Endodermal cell (in vitro differentiated cells): ENCODE results near the gene KAZALD1. TPM values are rescaled to one million over a fixed set of nuclear protein-coding genes. Genes with fewer than 3 reads are reported as not detected.

Experiments used
- DNase-seq: peaks from one replicate; pipeline ENCODE4 v3.0.0-alpha.2; 2017
- H3K27ac ChIP-seq: 2 replicates; pipeline ENCODE4 v1.5.1; 2013; ENCODE audit warnings: mild to moderate bottlenecking, low read depth, low read length, moderate library complexity
- H3K27me3 ChIP-seq: 2 replicates; pipeline ENCODE4 v1.6.1; 2013; ENCODE audit warnings: mild to moderate bottlenecking, low read length, moderate library complexity; ENCODE audit not compliant: insufficient read depth, control insufficient read depth, poor library complexity, severe bottlenecking
- H3K36me3 ChIP-seq: 2 replicates; pipeline ENCODE4 v1.7.0; 2013; ENCODE audit warnings: mild to moderate bottlenecking, low read length, moderate library complexity; ENCODE audit not compliant: control insufficient read depth, insufficient read depth
- H3K4me1 ChIP-seq: one replicate; pipeline ENCODE4 v1.7.0; 2013; ENCODE audit warnings: low read length; ENCODE audit not compliant: control insufficient read depth, insufficient read depth
- H3K4me3 ChIP-seq: 2 replicates; pipeline ENCODE4 v1.5.1; 2013; ENCODE audit warnings: mild to moderate bottlenecking, low read length, moderate library complexity
- H3K9ac ChIP-seq: 2 replicates; pipeline ENCODE4 v1.6.1; 2013; ENCODE audit warnings: mild to moderate bottlenecking, low read length, moderate library complexity; ENCODE audit not compliant: poor library complexity, severe bottlenecking; ENCODE audit errors: extremely low read depth
- H3K9me3 ChIP-seq: 2 replicates; pipeline ENCODE4 v1.6.1; 2013; ENCODE audit warnings: mild to moderate bottlenecking, low read length, moderate library complexity; ENCODE audit not compliant: control insufficient read depth
- H3K27ac Mint-ChIP-seq: 2 replicates; pipeline ENCODE4 v1.8.0; 2020; ENCODE audit warnings: mixed read lengths
- H3K27me3 Mint-ChIP-seq: 2 replicates; pipeline ENCODE4 v1.8.0; 2021; ENCODE audit warnings: mild to moderate bottlenecking, mixed read lengths; ENCODE audit not compliant: insufficient read depth
- H3K36me3 Mint-ChIP-seq: 2 replicates; pipeline ENCODE4 v1.8.0; 2020; ENCODE audit warnings: low read depth, mixed read lengths
- H3K4me1 Mint-ChIP-seq: 2 replicates; pipeline ENCODE4 v1.8.0; 2020; ENCODE audit warnings: mixed read lengths
- H3K4me3 Mint-ChIP-seq: 2 replicates; pipeline ENCODE4 v1.8.0; 2020; ENCODE audit warnings: mild to moderate bottlenecking, moderate library complexity, mixed read lengths
- H3K9me3 Mint-ChIP-seq: 2 replicates; pipeline ENCODE4 v1.8.0; 2020; ENCODE audit warnings: mild to moderate bottlenecking, mixed read lengths
- WGBS, 2 experiments: methylation state at CpG; one replicate each; pipeline versions ENCODE4 v1.1.5 to v1.1.7; 2013; ENCODE audit warnings: missing lambda C conversion rate in 2 of 2, mixed read lengths in 1 of 2; ENCODE audit not compliant: insufficient coverage in 1 of 2, insufficient read length in 1 of 2; 5-methylcytosine and 5-hydroxymethylcytosine counted together
- total RNA-seq, 2 donors: library from RNA; stranded (reverse); fragmentation: NEBNext Ultra II Directional in 1 of 2; extraction: Animal tissue kit (Norgen Biotek cat#: 25700) in 1 of 2; gene quantifications; 2 replicates in 1 of 2; 3 replicates in 1 of 2; pipeline ENCODE4 v1.2.1, GENCODE V29; 2021
- TF ChIP-seq, protein P1 (sequence below): fragments of 200-600 bp; sonication (generic); conservative IDR thresholded peaks from 2 replicates; pipeline ENCODE4 v1.5.0; 2021; ENCODE audit warnings: antibody characterized with exemption, mild to moderate bottlenecking

The KAZALD1 gene
- total RNA-seq, 2 donors from 2014 or later = 5.2 to 10.0 TPM

DNA sequence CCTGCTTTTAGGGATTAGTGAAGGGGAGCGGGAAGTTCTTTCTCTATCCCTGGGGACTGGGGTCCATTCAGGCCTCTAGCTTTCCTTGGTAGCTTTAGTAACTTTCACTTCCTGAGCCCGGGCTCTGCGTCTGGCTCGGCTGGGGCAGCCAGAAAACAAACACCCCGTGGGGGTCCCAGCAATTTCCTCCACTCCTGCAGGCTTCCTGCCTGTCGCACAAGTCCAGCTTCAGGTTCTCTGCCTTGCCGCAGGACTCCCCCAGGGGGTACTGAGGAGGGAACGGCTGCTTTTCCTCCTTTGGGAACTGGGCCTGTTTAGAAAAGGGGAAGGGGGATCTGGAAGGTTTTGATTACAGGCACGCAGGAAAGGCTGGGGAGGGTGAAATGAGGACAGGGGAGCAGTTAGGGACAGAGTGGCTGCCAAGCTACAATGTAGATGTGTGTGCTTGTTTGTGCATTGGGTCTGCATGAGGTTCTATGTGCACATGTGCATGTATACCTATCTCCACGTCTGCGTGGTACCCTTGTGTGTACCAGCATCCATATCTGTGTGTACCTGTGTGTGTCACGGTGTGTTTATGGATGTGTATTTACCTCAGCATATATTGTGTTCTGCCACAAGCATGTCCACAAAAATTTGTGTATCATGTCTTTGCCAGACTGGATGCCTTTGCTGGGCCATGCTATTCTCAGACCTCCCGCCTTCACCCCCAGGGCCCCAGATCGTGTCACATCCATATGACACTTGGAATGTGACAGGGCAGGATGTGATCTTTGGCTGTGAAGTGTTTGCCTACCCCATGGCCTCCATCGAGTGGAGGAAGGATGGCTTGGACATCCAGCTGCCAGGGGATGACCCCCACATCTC is 2.0 kb downstream of the KAZALD1 start:
- no peak overlapping the region for H3K27ac Mint-ChIP-seq
- peaks cover 30% of the 10 kb centered on the region for H3K4me1 Mint-ChIP-seq

DNA sequence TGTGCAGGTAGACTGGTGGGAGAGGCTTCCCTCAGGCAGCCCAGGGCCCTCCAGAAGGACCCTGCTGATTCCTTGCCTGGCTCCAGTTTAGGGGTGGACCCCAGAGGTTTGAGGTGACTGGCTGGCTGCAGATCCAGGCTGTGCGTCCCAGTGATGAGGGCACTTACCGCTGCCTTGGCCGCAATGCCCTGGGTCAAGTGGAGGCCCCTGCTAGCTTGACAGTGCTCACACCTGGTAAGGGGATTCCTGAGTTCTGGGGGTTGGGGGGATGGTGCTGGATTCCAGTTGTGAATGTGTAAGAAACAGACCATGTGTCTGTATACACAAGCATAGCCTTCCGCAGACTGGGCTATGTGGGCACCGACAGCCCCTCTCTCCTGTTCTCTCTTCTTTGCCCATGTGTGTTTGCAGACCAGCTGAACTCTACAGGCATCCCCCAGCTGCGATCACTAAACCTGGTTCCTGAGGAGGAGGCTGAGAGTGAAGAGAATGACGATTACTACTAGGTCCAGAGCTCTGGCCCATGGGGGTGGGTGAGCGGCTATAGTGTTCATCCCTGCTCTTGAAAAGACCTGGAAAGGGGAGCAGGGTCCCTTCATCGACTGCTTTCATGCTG is 2.7 kb downstream of the KAZALD1 start:
- H3K27ac Mint-ChIP-seq = no peak overlapping the region
- Histone ChIP-seq H3K9ac (no peak overlapping the region), H3K4me3 (no peak overlapping the region), H3K27me3 (peaks cover 60% of the 10 kb centered on the region), H3K9me3 (no peaks in the 10 kb centered on the region), H3K36me3 (no peaks in the 10 kb centered on the region), H3K4me1 (peaks cover 4% of the 10 kb centered on the region), H3K27ac (no peak overlapping the region)
- no peaks in the 10 kb centered on the region for H3K9me3 Mint-ChIP-seq
- H3K36me3 Mint-ChIP-seq = no peaks in the 10 kb centered on the region
- H3K4me1 Mint-ChIP-seq = peaks cover 28% of the 10 kb centered on the region
- H3K27me3 Mint-ChIP-seq = peaks cover 62% of the 10 kb centered on the region
- no peak for DNase-seq
- WGBS, 2 experiments = 85 to 89% methylated on average over 6 to 9 of the region's 9 CpGs
- TF ChIP-seq, protein P1, sequence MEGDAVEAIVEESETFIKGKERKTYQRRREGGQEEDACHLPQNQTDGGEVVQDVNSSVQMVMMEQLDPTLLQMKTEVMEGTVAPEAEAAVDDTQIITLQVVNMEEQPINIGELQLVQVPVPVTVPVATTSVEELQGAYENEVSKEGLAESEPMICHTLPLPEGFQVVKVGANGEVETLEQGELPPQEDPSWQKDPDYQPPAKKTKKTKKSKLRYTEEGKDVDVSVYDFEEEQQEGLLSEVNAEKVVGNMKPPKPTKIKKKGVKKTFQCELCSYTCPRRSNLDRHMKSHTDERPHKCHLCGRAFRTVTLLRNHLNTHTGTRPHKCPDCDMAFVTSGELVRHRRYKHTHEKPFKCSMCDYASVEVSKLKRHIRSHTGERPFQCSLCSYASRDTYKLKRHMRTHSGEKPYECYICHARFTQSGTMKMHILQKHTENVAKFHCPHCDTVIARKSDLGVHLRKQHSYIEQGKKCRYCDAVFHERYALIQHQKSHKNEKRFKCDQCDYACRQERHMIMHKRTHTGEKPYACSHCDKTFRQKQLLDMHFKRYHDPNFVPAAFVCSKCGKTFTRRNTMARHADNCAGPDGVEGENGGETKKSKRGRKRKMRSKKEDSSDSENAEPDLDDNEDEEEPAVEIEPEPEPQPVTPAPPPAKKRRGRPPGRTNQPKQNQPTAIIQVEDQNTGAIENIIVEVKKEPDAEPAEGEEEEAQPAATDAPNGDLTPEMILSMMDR = no peak
- H3K4me3 Mint-ChIP-seq = no peak overlapping the region

More for the DNA sequence above, 2.0 kb downstream of the KAZALD1 start:
- H3K9me3 Mint-ChIP-seq = no peaks in the 10 kb centered on the region
- Histone ChIP-seq H3K9ac (no peak overlapping the region), H3K9me3 (no peaks in the 10 kb centered on the region), H3K4me1 (peaks cover 5% of the 10 kb centered on the region), H3K27me3 (peaks cover 60% of the 10 kb centered on the region), H3K4me3 (no peak overlapping the region), H3K27ac (no peak overlapping the region), H3K36me3 (no peaks in the 10 kb centered on the region)
- 34 to 40% methylated on average over 8 to 15 of the region's 15 CpGs for WGBS, 2 experiments
- TF ChIP-seq, protein P1 = no peak
- H3K36me3 Mint-ChIP-seq = no peaks in the 10 kb centered on the region
- peak; percentile 75 for DNase-seq
- no peak overlapping the region for H3K4me3 Mint-ChIP-seq
- H3K27me3 Mint-ChIP-seq = peaks cover 62% of the 10 kb centered on the region

DNA sequence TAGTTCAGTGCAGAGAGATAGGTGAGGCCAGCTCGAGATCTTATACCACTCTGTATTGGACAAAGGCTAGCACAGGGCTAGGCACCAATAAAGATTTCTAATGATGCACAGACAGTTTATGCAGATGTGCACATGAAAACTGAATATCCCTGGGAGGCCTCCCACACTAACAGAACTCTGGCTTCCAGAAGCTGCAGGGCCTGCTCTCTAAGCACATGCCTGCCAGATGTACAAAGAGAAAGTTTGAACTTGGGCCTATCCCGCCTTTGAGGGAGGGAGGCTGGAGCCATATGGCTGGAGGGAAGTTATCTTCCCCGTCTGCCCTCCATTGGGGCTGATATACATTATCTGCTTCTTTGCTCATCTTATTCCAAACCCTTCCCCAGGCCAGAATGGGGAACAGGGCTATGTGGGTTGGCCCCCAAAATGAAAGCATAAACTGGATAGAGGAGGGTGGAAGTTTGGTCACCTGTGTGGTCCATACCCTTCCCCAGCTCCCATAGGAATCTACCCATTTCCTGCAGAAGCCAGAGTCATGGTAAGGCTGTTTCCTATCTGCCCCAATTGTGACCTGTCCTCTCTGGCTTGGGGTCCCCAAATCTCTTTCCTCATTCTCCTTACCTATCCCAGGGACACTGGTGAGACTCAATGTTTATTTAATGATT is 3.8 kb downstream of the KAZALD1 start:
- no peak overlapping the region for H3K27ac ChIP-seq
- no peak overlapping the region for H3K9ac ChIP-seq
- no peak overlapping the region for H3K27ac Mint-ChIP-seq

More for the DNA sequence above, 3.8 kb downstream of the KAZALD1 start:
- Histone ChIP-seq H3K4me1 (no peaks in the 10 kb centered on the region), H3K36me3 (no peaks in the 10 kb centered on the region), H3K9me3 (no peaks in the 10 kb centered on the region), H3K27me3 (peaks cover 62% of the 10 kb centered on the region), H3K4me3 (no peak overlapping the region)
- H3K4me3 Mint-ChIP-seq = peak overlapping the region; percentile 67
- DNase-seq = no peak
- TF ChIP-seq, protein P1 = no peak
- no peaks in the 10 kb centered on the region for H3K9me3 Mint-ChIP-seq
- peaks cover 65% of the 10 kb centered on the region for H3K27me3 Mint-ChIP-seq
- H3K4me1 Mint-ChIP-seq = peaks cover 21% of the 10 kb centered on the region
- no peaks in the 10 kb centered on the region for H3K36me3 Mint-ChIP-seq
- WGBS, 2 experiments = 80 to 100% methylated on average over 1 to 2 of the region's 3 CpGs
